Transverse colon (tissue), 4 donors: Measurements from ENCODE around the gene FOXP1. TPM values are rescaled to one million over a fixed set of nuclear protein-coding genes. Genes with fewer than 3 reads are reported as not detected.
A peak's percentile ranks its signal among the peaks of the same experiment; 100 is the strongest.

Source experiments
- DNase-seq: peaks from one replicate; pipeline ENCODE4 v3.0.0-alpha.2; 2019
- H3K27ac ChIP-seq, 4 donors: fragments of 200-600 bp; sonication (generic); 2 replicates each; pipeline ENCODE4 v1.5.1; 2016 to 2018; ENCODE audit warnings: inconsistent platforms in 4 of 4
- H3K27me3 ChIP-seq: fragments of 200-600 bp; sonication (generic); 2 replicates; pipeline ENCODE4 v1.5.1; 2017; ENCODE audit warnings: inconsistent platforms
- H3K36me3 ChIP-seq, 4 donors: fragments of 200-600 bp; sonication (generic); 2 replicates each; pipeline ENCODE4 v1.5.1; 2017 to 2019; ENCODE audit warnings: inconsistent platforms in 4 of 4
- H3K4me1 ChIP-seq, 4 donors: fragments of 200-600 bp; sonication (generic); 2 replicates each; pipeline ENCODE4 v1.5.1; 2017 to 2020; ENCODE audit warnings: inconsistent platforms in 4 of 4
- H3K4me3 ChIP-seq, 4 donors: fragments of 200-600 bp; sonication (generic); 1 replicate in 1 of 4; 2 replicates in 3 of 4; pipeline versions ENCODE4 v1.5.1 to v1.6.1; 2017 to 2019; ENCODE audit warnings: inconsistent platforms in 4 of 4
- H3K9me3 ChIP-seq, 2 donors: fragments of 200-600 bp; sonication (generic); 2 replicates each; pipeline ENCODE4 v1.5.1; 2017 to 2019; ENCODE audit warnings: inconsistent platforms in 2 of 2
- CTCF ChIP-seq, 5 experiments: fragments of 200-600 bp in 3 of 5; fragments of 450-650 bp in 2 of 5; sonication (generic) in 3 of 5; IDR thresholded peaks; 1 replicate in 2 of 5; 2 replicates in 3 of 5; pipeline ENCODE4 v1.5.1; 2016 to 2017; ENCODE audit warnings: antibody characterized with exemption in 5 of 5, inconsistent platforms in 3 of 5, mild to moderate bottlenecking in 2 of 5, moderate library complexity in 1 of 5
- EP300 ChIP-seq: sonication (generic); formaldehyde crosslinking; IDR thresholded peaks from one replicate; pipeline ENCODE4 v1.6.1; 2017; ENCODE audit warnings: antibody characterized with exemption, low read depth
- POLR2A ChIP-seq: fragments of 450-650 bp; IDR thresholded peaks from one replicate; pipeline ENCODE4 v1.6.1; 2016; ENCODE audit warnings: antibody characterized with exemption, mild to moderate bottlenecking, moderate library complexity
- POLR2AphosphoS5 ChIP-seq, 3 donors: sonication (generic); formaldehyde crosslinking; IDR thresholded peaks; one replicate each; pipeline ENCODE4 v1.6.1; 2016; ENCODE audit warnings: antibody characterized with exemption in 3 of 3
- WGBS, 2 donors: methylation state at CpG; one replicate each; pipeline ENCODE4 v1.1.5; 2018; ENCODE audit warnings: low coverage in 1 of 2; 5-methylcytosine and 5-hydroxymethylcytosine counted together
- in situ Hi-C, 4 donors: fragments of 200-750 bp; cut with MboI; loops; one replicate each; pipeline versions ENCODE4 v1.15.0 to v1.15.1; 2017; ENCODE audit warnings: low sequenced_read_pairs in 3 of 4, low pct_ligation_motif_present in 1 of 4, low pct_unique_long_range_greater_than_20kb in 1 of 4
- intact Hi-C: fragments of 100-400 bp; cut with DNase I; formaldehyde crosslinking; loops from one replicate; pipeline ENCODE4 v1.15.1; 2023; ENCODE audit warnings: low total_unique reads
- total RNA-seq, 4 donors: library from RNA; depleted of rRNA; stranded (reverse); fragments of >200 nt; gene quantifications; one replicate each; pipeline ENCODE4 v1.1.0, GENCODE V29; 2016

FOXP1 gene
- total RNA-seq, 4 donors from 2014 or later, result 102 to 260 (median 150) TPM

GRCh38 chr3:71061581-71061980 is 521.9 kb downstream of the FOXP1 start:
- H3K27me3 ChIP-seq, result no peaks in the 10 kb centered on the region
- no peak for DNase-seq
- in situ Hi-C loops, result loop anchor here in 1 of 4 donors (25.0 kb wide), 1 partner anchor 526 kb away; the partner anchor contains the start of gene FOXP1
- intact Hi-C loops, result loop anchor here (10.0 kb wide), 1 partner anchor 523 kb away; the partner anchor contains the start of gene FOXP1
- H3K9me3 ChIP-seq, result no peaks in the 10 kb centered on the region
- WGBS, 2 donors, result 22 to 34% methylated on average over 3 of the region's 3 CpGs
- peaks cover 27 to 78% (median 61%) of the 10 kb centered on the region in 4 donors for H3K4me1 ChIP-seq
- no peaks in the 10 kb centered on the region for H3K36me3 ChIP-seq
- H3K4me3 ChIP-seq, result peak overlapping the region in 2 of 4 donors; percentile 67 to 85
- peak overlapping the region; percentile 92 to 98 (median 98) for H3K27ac ChIP-seq
- TF ChIP-seq POLR2A (no peak), POLR2AphosphoS5 (IDR thresholded peaks at IDR 0.05) (no peak), EP300 (no peak), CTCF (IDR thresholded peaks at IDR 0.05) (no peak)

GRCh38 chr3:71061037-71061436 is 522.5 kb downstream of the FOXP1 start:
- intact Hi-C loops (loop anchor here (10.0 kb wide), 1 partner anchor 524 kb away; the partner anchor contains the start of gene FOXP1), in situ Hi-C loops (loop anchor here in 1 of 4 donors (25.0 kb wide), 1 partner anchor 526 kb away; the partner anchor contains the start of gene FOXP1)
- Histone ChIP-seq H3K4me3 (peak overlapping the region in 2 of 4 donors; percentile 9 to 85), H3K36me3 (no peaks in the 10 kb centered on the region), H3K27me3 (no peaks in the 10 kb centered on the region), H3K4me1 (peaks cover 31 to 78% (median 61%) of the 10 kb centered on the region in 4 donors), H3K9me3 (no peaks in the 10 kb centered on the region), H3K27ac (peak overlapping the region; percentile 92 to 98 (median 98))
- TF ChIP-seq CTCF (IDR thresholded peaks at IDR 0.05) (no peak), EP300 (no peak), POLR2AphosphoS5 (IDR thresholded peaks at IDR 0.05) (no peak), POLR2A (no peak)
- no peak for DNase-seq
- WGBS, 2 donors, result 16 to 30% methylated on average over 4 of the region's 4 CpGs

GRCh38 chr3:71060536-71060935 is 523.0 kb downstream of the FOXP1 start:
- in situ Hi-C loops (loop anchor here in 1 of 4 donors (25.0 kb wide), 1 partner anchor 527 kb away; the partner anchor contains the start of gene FOXP1), intact Hi-C loops (loop anchor here (10.0 kb wide), 1 partner anchor 524 kb away; the partner anchor contains the start of gene FOXP1)
- Histone ChIP-seq H3K27me3 (no peaks in the 10 kb centered on the region), H3K4me1 (peaks cover 36 to 78% (median 65%) of the 10 kb centered on the region in 4 donors), H3K27ac (peak overlapping the region; percentile 92 to 98 (median 98)), H3K9me3 (no peaks in the 10 kb centered on the region), H3K4me3 (peak overlapping the region in 2 of 4 donors; percentile 9 to 85), H3K36me3 (no peaks in the 10 kb centered on the region)
- TF ChIP-seq POLR2A (no peak), CTCF (IDR thresholded peaks at IDR 0.05) (no peak), POLR2AphosphoS5 (IDR thresholded peaks at IDR 0.05) (no peak), EP300 (no peak)
- WGBS, 2 donors, result 35 to 49% methylated on average over 2 of the region's 2 CpGs
- DNase-seq, result no peak

- H3K27ac ChIP-seq, result peak overlapping the region; percentile 92 to 98 (median 98)
- H3K9me3 ChIP-seq, result no peaks in the 10 kb centered on the region
- H3K4me1 ChIP-seq, result peaks cover 55 to 97% (median 91%) of the 10 kb centered on the region in 4 donors
- peak overlapping the region in 1 of 4 donors; percentile 10 for H3K4me3 ChIP-seq
- no peaks in the 10 kb centered on the region for H3K27me3 ChIP-seq
- no peaks in the 10 kb centered on the region for H3K36me3 ChIP-seq
- intact Hi-C loops, result no loop called here
- WGBS, 2 donors, result 9 to 17% methylated on average over 1 to 4 of the region's 4 CpGs
- peak; percentile 47 for DNase-seq
- in situ Hi-C loops, result loop anchor here in 1 of 4 donors (25.0 kb wide), 1 partner anchor 530 kb away; the partner anchor contains the start of gene FOXP1
- peak in 2 of 3 donors; percentile 20 to 29 for TF ChIP-seq POLR2AphosphoS5 (IDR thresholded peaks at IDR 0.05)
- TF ChIP-seq EP300, result no peak
- no peak for TF ChIP-seq CTCF (IDR thresholded peaks at IDR 0.05)
- TF ChIP-seq POLR2A, result no peak
Observed at GRCh38 chr3:71057526-71057894, 526.0 kb downstream of the FOXP1 start.
